Loucy (cell line): Measurements from ENCODE around the gene NFASC.

Experiments used
- H2AFZ ChIP-seq: fragments of 200-600 bp; sonication (generic); 2 replicates; pipeline ENCODE4 v1.6.0; 2016; ENCODE audit warnings: antibody characterized with exemption, mild to moderate bottlenecking, low read length, moderate library complexity
- H3F3A ChIP-seq: fragments of 200-600 bp; 2 replicates; pipeline ENCODE4 v1.6.0; 2016; ENCODE audit warnings: antibody characterized with exemption, low read depth, mild to moderate bottlenecking
- H3K27me3 ChIP-seq: fragments of 200-600 bp; sonication (generic); 2 replicates; pipeline ENCODE4 v1.6.1; 2014; ENCODE audit warnings: low read length, mild to moderate bottlenecking; ENCODE audit not compliant: insufficient read depth, poor library complexity, severe bottlenecking
- H3K36me3 ChIP-seq: fragments of 200-600 bp; sonication (generic); 2 replicates; pipeline ENCODE4 v1.6.1; 2016; ENCODE audit warnings: low read length; ENCODE audit not compliant: insufficient read depth
- H3K4me1 ChIP-seq: fragments of 200-600 bp; sonication (generic); 2 replicates; pipeline ENCODE4 v1.5.1; 2014; ENCODE audit warnings: low read length, mild to moderate bottlenecking; ENCODE audit not compliant: insufficient read depth, poor library complexity, severe bottlenecking
- H3K4me2 ChIP-seq: fragments of 200-600 bp; sonication (generic); 2 replicates; pipeline ENCODE4 v1.6.0; 2014; ENCODE audit warnings: antibody characterized with exemption, low read length, low read depth, mild to moderate bottlenecking; ENCODE audit not compliant: poor library complexity, severe bottlenecking
- H3K4me3 ChIP-seq: fragments of 200-600 bp; sonication (generic); 2 replicates; pipeline ENCODE4 v1.5.1; 2014; ENCODE audit warnings: low read length, mild to moderate bottlenecking, mixed read lengths; ENCODE audit not compliant: poor library complexity, severe bottlenecking
- H3K79me2 ChIP-seq: fragments of 200-600 bp; sonication (generic); 2 replicates; pipeline ENCODE4 v1.6.1; 2014; ENCODE audit warnings: low read length; ENCODE audit not compliant: insufficient read depth
- H3K9ac ChIP-seq: fragments of 200-600 bp; sonication (generic); 2 replicates; pipeline ENCODE4 v1.6.0; 2014; ENCODE audit warnings: mild to moderate bottlenecking, low read depth, low read length, moderate library complexity; ENCODE audit not compliant: poor library complexity, severe bottlenecking
- H3K9me2 ChIP-seq: fragments of 200-600 bp; sonication (generic); replicated peaks from 2 replicates; pipeline ENCODE4 v1.6.1; 2016; ENCODE audit warnings: low read depth, low read length, mixed read lengths
- H3K9me3 ChIP-seq: fragments of 200-600 bp; sonication (generic); 2 replicates; pipeline ENCODE4 v1.6.1; 2014; ENCODE audit warnings: mild to moderate bottlenecking, antibody characterized with exemption, low read length, low read depth; ENCODE audit not compliant: insufficient read depth
- H4K20me1 ChIP-seq: fragments of 200-600 bp; sonication (generic); 2 replicates; pipeline ENCODE4 v1.6.0; 2014; ENCODE audit warnings: antibody characterized with exemption, low read length, mild to moderate bottlenecking; ENCODE audit not compliant: insufficient read depth, poor library complexity, severe bottlenecking
- CTCF ChIP-seq: fragments of 200-600 bp; sonication (generic); conservative IDR thresholded peaks from 2 replicates; pipeline ENCODE4 v1.5.1; 2014; ENCODE audit warnings: mild to moderate bottlenecking, antibody characterized with exemption, low read length
- EZH2phosphoT487 ChIP-seq: fragments of 200-600 bp; IDR thresholded peaks from 2 replicates; pipeline ENCODE4 v1.6.1; 2018; ENCODE audit warnings: antibody characterized with exemption, mild to moderate bottlenecking, moderate library complexity, borderline replicate concordance

Gene NFASC

DNA sequence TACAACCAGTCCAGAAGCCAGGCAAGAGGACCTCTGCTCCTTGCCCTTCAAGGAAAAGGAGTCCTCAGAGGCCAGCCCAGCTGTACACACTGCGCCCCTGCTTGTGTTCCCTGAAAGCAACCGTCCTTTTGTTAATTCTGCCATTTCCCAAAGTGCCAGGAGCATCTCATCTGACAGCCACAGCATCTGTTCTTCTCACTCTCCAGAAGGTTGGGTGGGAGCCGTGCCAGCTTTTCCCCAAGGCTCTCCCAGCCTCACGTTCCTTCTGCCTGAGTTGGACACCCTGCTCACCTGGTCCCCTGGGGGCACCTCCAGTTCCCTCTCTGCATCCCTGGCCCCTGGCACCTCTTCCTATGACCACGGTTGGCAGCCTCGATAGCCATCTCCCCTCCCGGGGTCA, 161.8 kb downstream of the NFASC start:
- no peaks in the 10 kb centered on the region for H3F3A ChIP-seq
- H3K4me3 ChIP-seq, result no peak overlapping the region
- H3K27me3 ChIP-seq, result no peaks in the 10 kb centered on the region
- no peaks in the 10 kb centered on the region for H3K4me1 ChIP-seq
- H3K9ac ChIP-seq, result no peak overlapping the region
- no peak for TF ChIP-seq CTCF
- no peak for TF ChIP-seq EZH2phosphoT487
- H3K9me3 ChIP-seq, result no peaks in the 10 kb centered on the region
- H2AFZ ChIP-seq, result no peak overlapping the region
- no peaks in the 10 kb centered on the region for H3K79me2 ChIP-seq
- no peak overlapping the region for H3K4me2 ChIP-seq
- no peaks in the 10 kb centered on the region for H4K20me1 ChIP-seq
- no peaks in the 10 kb centered on the region for H3K36me3 ChIP-seq
- no peaks in the 10 kb centered on the region for H3K9me2 ChIP-seq

DNA sequence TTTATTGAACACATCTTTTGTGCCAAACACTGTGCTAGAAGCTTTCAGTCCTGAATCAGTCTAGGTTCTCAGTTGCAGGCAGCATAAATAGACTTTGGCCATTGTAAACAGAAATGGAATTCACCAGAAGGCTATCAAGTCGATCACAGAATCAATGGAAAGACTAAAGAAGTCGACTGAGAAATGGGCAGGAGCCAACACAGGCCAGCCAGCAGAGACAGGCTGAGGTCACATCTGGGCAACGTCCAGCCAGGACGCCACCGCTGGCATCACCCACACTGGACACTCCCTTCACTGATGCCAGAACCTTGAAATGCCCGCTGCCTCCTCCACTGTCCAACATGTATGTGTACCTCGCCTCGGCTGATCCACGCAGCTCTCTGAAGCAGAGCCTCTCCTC, 166.9 kb downstream of the NFASC start:
- Histone ChIP-seq H3K4me3 (no peak overlapping the region), H4K20me1 (no peaks in the 10 kb centered on the region), H3F3A (no peaks in the 10 kb centered on the region), H3K9me3 (no peaks in the 10 kb centered on the region), H3K79me2 (no peaks in the 10 kb centered on the region), H3K36me3 (no peaks in the 10 kb centered on the region), H3K4me2 (no peak overlapping the region), H2AFZ (no peak overlapping the region), H3K9me2 (no peaks in the 10 kb centered on the region), H3K27me3 (no peaks in the 10 kb centered on the region), H3K4me1 (no peaks in the 10 kb centered on the region), H3K9ac (no peak overlapping the region)
- TF ChIP-seq EZH2phosphoT487, result no peak
- TF ChIP-seq CTCF, result no peak

GRCh38 chr1:205038132-205038786, 167.6 kb downstream of the NFASC start:
- Histone ChIP-seq H4K20me1 (no peaks in the 10 kb centered on the region), H3K9ac (no peak overlapping the region), H2AFZ (no peak overlapping the region), H3K9me3 (no peaks in the 10 kb centered on the region), H3K4me1 (no peaks in the 10 kb centered on the region), H3K9me2 (no peaks in the 10 kb centered on the region), H3K79me2 (no peaks in the 10 kb centered on the region), H3K4me3 (no peak overlapping the region), H3K4me2 (no peak overlapping the region), H3K36me3 (no peaks in the 10 kb centered on the region), H3K27me3 (no peaks in the 10 kb centered on the region), H3F3A (no peaks in the 10 kb centered on the region)
- TF ChIP-seq EZH2phosphoT487, result no peak
